Vagina (tissue), 2 donors: ENCODE results near the gene TENT5A.

Experiments
- CTCF ChIP-seq, 3 experiments: fragments of 450-650 bp in 2 of 3; fragments of 200-600 bp in 1 of 3; sonication (generic) in 1 of 3; IDR thresholded peaks; one replicate each; pipeline ENCODE4 v1.5.1; 2017 to 2019; ENCODE audit warnings: antibody characterized with exemption in 3 of 3, mild to moderate bottlenecking in 2 of 3, moderate library complexity in 2 of 3
- POLR2A ChIP-seq, 2 donors: fragments of 450-650 bp; IDR thresholded peaks; one replicate each; pipeline ENCODE4 v1.6.1; 2017; ENCODE audit warnings: antibody characterized with exemption in 2 of 2, mild to moderate bottlenecking in 2 of 2, moderate library complexity in 2 of 2

DNA sequence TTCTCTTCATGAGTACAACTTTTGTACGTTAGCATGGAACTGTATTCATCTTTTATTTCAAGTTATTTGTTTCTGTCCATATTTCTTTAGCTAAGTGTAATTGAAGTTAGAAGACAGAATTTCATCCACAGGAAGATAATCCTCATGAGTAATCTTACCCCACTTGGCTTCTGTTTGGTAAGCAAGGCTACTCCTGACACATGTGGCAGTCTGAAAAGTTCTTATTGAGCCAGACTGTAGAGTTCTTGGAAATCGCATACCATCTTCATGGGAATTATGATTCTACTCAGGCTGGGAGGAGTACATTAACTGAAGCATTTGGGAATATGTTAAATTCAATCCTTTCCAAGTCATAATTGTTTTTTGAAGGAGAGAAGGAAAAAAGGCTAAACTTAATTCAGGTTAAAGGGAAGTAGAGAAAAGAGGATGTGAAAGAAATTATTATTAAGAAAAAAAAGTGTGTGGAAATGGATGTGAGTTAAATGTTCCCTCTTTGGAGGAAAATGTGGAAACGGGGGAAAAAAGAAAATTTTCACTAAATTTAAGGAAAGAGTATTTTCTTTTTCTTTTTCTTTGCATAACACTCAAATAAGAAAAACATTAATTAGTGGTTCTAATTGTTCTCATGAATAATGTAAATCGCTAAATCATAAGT is 41.5 kb upstream of the TENT5A start:
- TF ChIP-seq POLR2A (IDR thresholded peaks at IDR 0.05) (no peak), CTCF (IDR thresholded peaks at IDR 0.05) (no peak)
